Erythroblast (primary cell): Measurements from ENCODE around the gene TXNDC2.

Experiments used
- DNase-seq, 2 experiments: peaks; one replicate each; lab custom pipeline; 2025; lab: John Stamatoyannopoulos, UW
- GATA1 ChIP-seq: IDR thresholded peaks from 2 replicates; pipeline ENCODE4 v1.6.1; 2011; ENCODE audit warnings: low read depth, mild to moderate bottlenecking, control low read depth, low read length, moderate library complexity
- POLR2A ChIP-seq: IDR thresholded peaks from 2 replicates; pipeline ENCODE4 v1.6.1; 2011; ENCODE audit warnings: mild to moderate bottlenecking, low read length

TXNDC2 gene

GRCh38 chr18:9915291-9916076, 29.7 kb downstream of the TXNDC2 start:
- TF ChIP-seq GATA1 (no peak), POLR2A (peak; percentile 32)
- peak in 1 of 2 experiments; percentile 64 for DNase-seq

- peak in 1 of 2 experiments; percentile 54 for DNase-seq
- TF ChIP-seq POLR2A, result no peak
- TF ChIP-seq GATA1, result no peak
Observed at GRCh38 chr18:9916077-9916639, 30.4 kb downstream of the TXNDC2 start.

- TF ChIP-seq GATA1 (no peak), POLR2A (no peak)
- no peak for DNase-seq
Observed at GRCh38 chr18:9916808-9917207, 31.0 kb downstream of the TXNDC2 start.

- TF ChIP-seq GATA1 (no peak), POLR2A (no peak)
- DNase-seq, result no peak
Observed at GRCh38 chr18:9918016-9918680, 32.4 kb downstream of the TXNDC2 start.

- TF ChIP-seq POLR2A, result no peak
- TF ChIP-seq GATA1, result no peak
- no peak for DNase-seq
Observed at GRCh38 chr18:9919564-9920232, 33.9 kb downstream of the TXNDC2 start.

- no peak for DNase-seq
- TF ChIP-seq POLR2A (no peak), GATA1 (no peak)
Observed at GRCh38 chr18:9922592-9923311, 37.0 kb downstream of the TXNDC2 start.

GRCh38 chr18:9924371-9924943, 38.7 kb downstream of the TXNDC2 start:
- DNase-seq, result no peak
- no peak for TF ChIP-seq GATA1

GRCh38 chr18:9925369-9925768, 39.6 kb downstream of the TXNDC2 start:
- TF ChIP-seq POLR2A, result no peak
- TF ChIP-seq GATA1, result no peak
- DNase-seq, result no peak

- no peak for DNase-seq
- TF ChIP-seq POLR2A (no peak), GATA1 (no peak)
Observed at GRCh38 chr18:9925795-9926194, 40.0 kb downstream of the TXNDC2 start.

- peak; percentile 44 to 47 for DNase-seq
- TF ChIP-seq GATA1 (no peak), POLR2A (no peak)
Observed at GRCh38 chr18:9926223-9926894, 40.6 kb downstream of the TXNDC2 start.

GRCh38 chr18:9926977-9927376, 41.2 kb downstream of the TXNDC2 start:
- peak in 1 of 2 experiments; percentile 33 for DNase-seq
- TF ChIP-seq GATA1 (no peak), POLR2A (no peak)

GRCh38 chr18:9927392-9928063, 41.8 kb downstream of the TXNDC2 start:
- no peak for DNase-seq
- TF ChIP-seq GATA1, result no peak
- no peak for TF ChIP-seq POLR2A

- no peak for TF ChIP-seq GATA1
- no peak for DNase-seq
Observed at GRCh38 chr18:9928646-9929259, 43.0 kb downstream of the TXNDC2 start.
